Natural killer cell (primary cell): Measurements from ENCODE around the gene BCL2L13. TPM values are rescaled to one million over a fixed set of nuclear protein-coding genes. Genes with fewer than 3 reads are reported as not detected.
A peak's percentile ranks its signal among the peaks of the same experiment; 100 is the strongest.

Experiments
- ATAC-seq, 3 donors: fragments of 150-1000 bp in 2 of 3; fragments of 200-7000 bp in 1 of 3; cut with Tn5 transposase; 1 replicate in 1 of 3; 2 replicates in 2 of 3; pipeline ENCODE4 v1.10.0; 2021; ENCODE audit warnings: mild to moderate bottlenecking in 2 of 3, moderate library complexity in 2 of 3
- DNase-seq, 2 donors: peaks; one replicate each; pipeline versions ENCODE4 v3.0.0 to v3.0.0-alpha.2; 2013 to 2021; ENCODE audit warnings: mixed read lengths in 1 of 2
- H3K27ac ChIP-seq: one replicate; pipeline ENCODE4 v1.5.1; 2013; ENCODE audit warnings: mild to moderate bottlenecking, low read length
- H3K27me3 ChIP-seq: one replicate; pipeline ENCODE4 v1.6.1; 2013; ENCODE audit warnings: low read length; ENCODE audit not compliant: control insufficient read depth, insufficient read depth
- H3K36me3 ChIP-seq: one replicate; pipeline ENCODE4 v1.6.1; 2013; ENCODE audit warnings: low read length; ENCODE audit not compliant: control insufficient read depth, insufficient read depth
- H3K4me1 ChIP-seq: one replicate; pipeline ENCODE4 v1.6.1; 2013; ENCODE audit warnings: low read length; ENCODE audit not compliant: control insufficient read depth, insufficient read depth
- H3K4me3 ChIP-seq: one replicate; pipeline ENCODE4 v1.5.1; 2013; ENCODE audit warnings: low read length
- H3K9me3 ChIP-seq: one replicate; pipeline ENCODE4 v1.6.1; 2013; ENCODE audit warnings: low read length; ENCODE audit not compliant: control insufficient read depth, insufficient read depth
- H3K27ac Mint-ChIP-seq, 2 donors: one replicate each; pipeline ENCODE4 v1.8.0; 2022; ENCODE audit warnings: mild to moderate bottlenecking in 2 of 2, mixed read lengths in 2 of 2, moderate library complexity in 1 of 2
- H3K27me3 Mint-ChIP-seq, 2 donors: one replicate each; pipeline ENCODE4 v1.8.0; 2022; ENCODE audit warnings: low read depth in 2 of 2, mixed read lengths in 2 of 2
- H3K36me3 Mint-ChIP-seq: one replicate; pipeline ENCODE4 v1.8.0; 2022; ENCODE audit warnings: mixed read lengths
- H3K4me1 Mint-ChIP-seq, 2 donors: one replicate each; pipeline ENCODE4 v1.8.0; 2022; ENCODE audit warnings: mixed read lengths in 2 of 2
- H3K4me3 Mint-ChIP-seq: one replicate; pipeline ENCODE4 v1.8.0; 2022; ENCODE audit warnings: mild to moderate bottlenecking, moderate library complexity, mixed read lengths
- H3K9me3 Mint-ChIP-seq, 2 donors: one replicate each; pipeline ENCODE4 v1.8.0; 2022; ENCODE audit warnings: mixed read lengths in 2 of 2
- CTCF ChIP-seq: fragments of 200-600 bp; IDR thresholded peaks from one replicate; pipeline ENCODE4 v1.8.0; 2022; ENCODE audit warnings: antibody characterized with exemption
- WGBS: methylation state at CpG from one replicate; pipeline ENCODE4 v1.1.7; 2013; ENCODE audit warnings: missing lambda C conversion rate; ENCODE audit not compliant: insufficient coverage; 5-methylcytosine and 5-hydroxymethylcytosine counted together
- intact Hi-C: fragments of 100-400 bp; cut with micrococcal nuclease; formaldehyde crosslinking; loops from one replicate; pipeline ENCODE4 v1.14.2; 2022
- total RNA-seq, 4 donors: library from RNA; stranded (reverse); fragments of 120-200 nt in 1 of 4; gene quantifications; one replicate each; pipeline versions ENCODE4 v1.2.3 to v1.2.4, GENCODE V29; 2013 to 2022

BCL2L13 gene
- total RNA-seq, 3 donors from 2014 or later (not counting 1 experiment from before 2014, with no cell fraction given): 19.1 to 28.7 (median 23.3) TPM

DNA sequence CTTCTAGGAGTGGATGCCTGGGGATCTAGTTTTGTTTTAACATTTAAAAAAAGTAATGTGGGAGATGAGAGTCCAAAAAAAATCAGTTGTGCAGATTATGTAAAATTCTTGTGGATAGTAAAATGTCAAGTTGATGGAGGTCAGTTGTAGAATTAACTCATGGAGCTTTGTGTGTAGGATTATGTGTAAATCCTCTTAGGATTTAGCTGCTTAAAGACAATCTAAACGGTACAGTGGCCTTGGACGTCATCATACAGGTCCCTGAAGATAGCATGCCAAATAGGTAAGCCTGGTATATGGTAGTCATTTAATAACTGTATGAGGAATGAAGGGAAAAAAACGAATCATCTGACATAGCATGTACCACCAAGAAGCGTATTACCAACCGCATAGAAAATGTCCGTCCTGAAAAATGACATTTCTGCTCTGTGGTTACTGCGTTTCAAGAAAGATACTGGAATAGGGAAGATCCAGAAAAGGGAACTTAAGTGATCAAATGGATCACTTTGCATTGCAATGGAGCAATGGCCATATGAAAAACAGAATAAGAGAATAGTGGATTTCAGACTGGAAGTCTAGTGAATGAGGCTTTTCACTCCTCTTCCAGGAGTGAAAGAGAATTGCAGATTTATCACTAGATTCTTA is 61.3 kb downstream of the BCL2L13 start:
- Histone ChIP-seq H3K4me1 (no peaks in the 10 kb centered on the region), H3K9me3 (no peaks in the 10 kb centered on the region), H3K4me3 (no peak overlapping the region), H3K36me3 (peaks cover 12% of the 10 kb centered on the region), H3K27me3 (no peaks in the 10 kb centered on the region), H3K27ac (no peak overlapping the region)
- no peak for ATAC-seq
- DNase-seq: no peak
- Mint-ChIP-seq H3K27me3 (no peaks in the 10 kb centered on the region), H3K4me1 (peaks cover 6 to 11% of the 10 kb centered on the region in 2 donors), H3K4me3 (no peak overlapping the region), H3K27ac (no peak overlapping the region), H3K36me3 (peaks cover 10% of the 10 kb centered on the region), H3K9me3 (no peaks in the 10 kb centered on the region)
- intact Hi-C loops: no loop called here
- WGBS: 95% methylated on average over 7 of the region's 7 CpGs
- no peak for TF ChIP-seq CTCF

DNA sequence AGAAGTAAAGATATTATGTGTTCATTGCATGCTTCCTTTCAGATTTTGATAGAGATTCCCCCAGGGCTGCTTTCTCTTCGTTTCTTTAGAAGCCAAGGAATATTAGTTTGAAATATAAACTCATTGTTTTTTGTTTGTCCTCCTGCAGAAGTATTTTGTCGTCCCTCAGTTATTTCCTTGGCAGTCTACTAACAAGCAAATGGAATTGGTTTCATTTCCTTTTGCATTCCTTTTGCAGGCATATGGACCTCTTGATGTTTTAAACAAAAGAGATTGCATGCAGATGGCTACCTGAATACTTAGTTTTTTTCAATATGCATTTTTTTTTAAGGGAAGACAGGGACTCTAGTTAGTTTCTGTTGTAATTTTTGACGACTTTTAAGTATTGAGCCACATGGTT is 62.2 kb downstream of the BCL2L13 start:
- H3K4me1 Mint-ChIP-seq: peaks cover 9 to 11% of the 10 kb centered on the region in 2 donors
- WGBS: 59% methylated on average over 3 of the region's 3 CpGs
- ATAC-seq: no peak

GRCh38 chr22:17703811-17704210 is 65.3 kb downstream of the BCL2L13 start:
- ATAC-seq: no peak
- WGBS: 98% methylated on average over 2 of the region's 2 CpGs
- intact Hi-C loops: no loop called here
- Histone ChIP-seq H3K9me3 (no peaks in the 10 kb centered on the region), H3K4me3 (no peak overlapping the region), H3K36me3 (peaks cover 12% of the 10 kb centered on the region), H3K27ac (no peak overlapping the region), H3K27me3 (no peaks in the 10 kb centered on the region), H3K4me1 (peaks cover 10% of the 10 kb centered on the region)
- H3K27me3 Mint-ChIP-seq: no peaks in the 10 kb centered on the region
- TF ChIP-seq CTCF: no peak
- DNase-seq: no peak
- H3K9me3 Mint-ChIP-seq: no peaks in the 10 kb centered on the region
- H3K4me3 Mint-ChIP-seq: no peak overlapping the region
- H3K36me3 Mint-ChIP-seq: no peaks in the 10 kb centered on the region
- H3K27ac Mint-ChIP-seq: no peak overlapping the region
- peaks cover 16 to 18% of the 10 kb centered on the region in 2 donors for H3K4me1 Mint-ChIP-seq

More for the DNA sequence above, 62.2 kb downstream of the BCL2L13 start:
- Mint-ChIP-seq H3K9me3 (no peaks in the 10 kb centered on the region), H3K36me3 (peaks cover 10% of the 10 kb centered on the region), H3K4me3 (no peak overlapping the region), H3K27me3 (no peaks in the 10 kb centered on the region), H3K27ac (no peak overlapping the region)
- DNase-seq: no peak
- H3K27ac ChIP-seq: no peak overlapping the region
- H3K4me3 ChIP-seq: no peak overlapping the region
- H3K36me3 ChIP-seq: peaks cover 12% of the 10 kb centered on the region
- H3K27me3 ChIP-seq: no peaks in the 10 kb centered on the region
- intact Hi-C loops: no loop called here
- H3K4me1 ChIP-seq: peaks cover 5% of the 10 kb centered on the region
- TF ChIP-seq CTCF: no peak
- H3K9me3 ChIP-seq: no peaks in the 10 kb centered on the region

DNA sequence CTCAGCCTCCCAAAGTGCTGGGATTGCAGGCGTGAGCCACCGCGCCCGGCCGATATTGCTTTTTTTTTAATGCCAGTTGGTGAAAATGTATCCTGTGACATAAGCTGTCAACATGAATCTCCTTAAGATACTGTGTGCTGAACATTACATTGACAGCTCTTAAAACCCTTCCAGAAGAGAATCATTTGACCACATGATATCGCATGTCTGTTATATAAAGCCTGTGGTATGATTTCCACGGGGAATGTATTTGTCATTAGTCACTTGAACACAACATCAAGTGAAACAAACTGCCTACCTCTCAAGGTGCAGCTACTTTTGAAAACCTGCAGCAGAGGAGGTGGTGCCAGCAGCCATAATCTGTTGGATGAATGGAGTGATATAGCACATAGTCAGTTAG is 67.0 kb downstream of the BCL2L13 start:
- H3K36me3 Mint-ChIP-seq: no peaks in the 10 kb centered on the region

More for the DNA sequence above, 67.0 kb downstream of the BCL2L13 start:
- H3K4me3 ChIP-seq: no peak overlapping the region
- Mint-ChIP-seq H3K4me3 (peak overlapping the region; percentile 6), H3K4me1 (peaks cover 13 to 15% of the 10 kb centered on the region in 2 donors), H3K27me3 (no peaks in the 10 kb centered on the region), H3K9me3 (no peaks in the 10 kb centered on the region), H3K27ac (peak overlapping the region in 1 of 2 donors; percentile 83)
- intact Hi-C loops: no loop called here
- no peak for TF ChIP-seq CTCF
- no peaks in the 10 kb centered on the region for H3K9me3 ChIP-seq
- WGBS: 97% methylated on average over 7 of the region's 7 CpGs
- DNase-seq (no peak), ATAC-seq (no peak)
- H3K27me3 ChIP-seq: no peaks in the 10 kb centered on the region
- peaks cover 12% of the 10 kb centered on the region for H3K36me3 ChIP-seq
- H3K27ac ChIP-seq: no peak overlapping the region
- peaks cover 10% of the 10 kb centered on the region for H3K4me1 ChIP-seq
